Measurements from ENCODE around the gene CERCAM.

GRCh38 chr9:128435611-128436010, 15.0 kb downstream of the CERCAM start:
- TF ChIP-seq, protein P1, sequence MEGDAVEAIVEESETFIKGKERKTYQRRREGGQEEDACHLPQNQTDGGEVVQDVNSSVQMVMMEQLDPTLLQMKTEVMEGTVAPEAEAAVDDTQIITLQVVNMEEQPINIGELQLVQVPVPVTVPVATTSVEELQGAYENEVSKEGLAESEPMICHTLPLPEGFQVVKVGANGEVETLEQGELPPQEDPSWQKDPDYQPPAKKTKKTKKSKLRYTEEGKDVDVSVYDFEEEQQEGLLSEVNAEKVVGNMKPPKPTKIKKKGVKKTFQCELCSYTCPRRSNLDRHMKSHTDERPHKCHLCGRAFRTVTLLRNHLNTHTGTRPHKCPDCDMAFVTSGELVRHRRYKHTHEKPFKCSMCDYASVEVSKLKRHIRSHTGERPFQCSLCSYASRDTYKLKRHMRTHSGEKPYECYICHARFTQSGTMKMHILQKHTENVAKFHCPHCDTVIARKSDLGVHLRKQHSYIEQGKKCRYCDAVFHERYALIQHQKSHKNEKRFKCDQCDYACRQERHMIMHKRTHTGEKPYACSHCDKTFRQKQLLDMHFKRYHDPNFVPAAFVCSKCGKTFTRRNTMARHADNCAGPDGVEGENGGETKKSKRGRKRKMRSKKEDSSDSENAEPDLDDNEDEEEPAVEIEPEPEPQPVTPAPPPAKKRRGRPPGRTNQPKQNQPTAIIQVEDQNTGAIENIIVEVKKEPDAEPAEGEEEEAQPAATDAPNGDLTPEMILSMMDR (IDR thresholded peaks at IDR 0.05) = no peak
- TF ChIP-seq POLR2A (IDR thresholded peaks at IDR 0.05) (no peak), EP300 (IDR thresholded peaks at IDR 0.05) (no peak)

Data from suprapubic skin (tissue), 3 donors.